Esophagus muscularis mucosa (tissue), 4 donors: ENCODE results near the gene RABL2B.
"Not testable (repeated sequence)": the region's sequence is repeated elsewhere in the genome, so short reads cannot be mapped to it uniquely, and the experiment has no call there.

Experiments used
- EP300 ChIP-seq: sonication (generic); formaldehyde crosslinking; IDR thresholded peaks from one replicate; pipeline ENCODE4 v1.6.1; 2017; ENCODE audit warnings: antibody characterized with exemption
- POLR2A ChIP-seq: fragments of 450-650 bp; IDR thresholded peaks from one replicate; pipeline ENCODE4 v1.6.1; 2017; ENCODE audit warnings: antibody characterized with exemption, moderate library complexity, mild to moderate bottlenecking, low read depth
- POLR2AphosphoS5 ChIP-seq, 2 donors: sonication (generic); formaldehyde crosslinking; IDR thresholded peaks; one replicate each; pipeline ENCODE4 v1.6.1; 2017; ENCODE audit warnings: antibody characterized with exemption in 2 of 2
- TF ChIP-seq, protein P1 (sequence below), 3 experiments: fragments of 200-600 bp in 2 of 3; fragments of 450-650 bp in 1 of 3; sonication (generic) in 2 of 3; IDR thresholded peaks; one replicate each; pipeline ENCODE4 v1.5.1; 2017 to 2019; ENCODE audit warnings: antibody characterized with exemption in 3 of 3, mild to moderate bottlenecking in 2 of 3, moderate library complexity in 1 of 3

- TF ChIP-seq, protein P1, sequence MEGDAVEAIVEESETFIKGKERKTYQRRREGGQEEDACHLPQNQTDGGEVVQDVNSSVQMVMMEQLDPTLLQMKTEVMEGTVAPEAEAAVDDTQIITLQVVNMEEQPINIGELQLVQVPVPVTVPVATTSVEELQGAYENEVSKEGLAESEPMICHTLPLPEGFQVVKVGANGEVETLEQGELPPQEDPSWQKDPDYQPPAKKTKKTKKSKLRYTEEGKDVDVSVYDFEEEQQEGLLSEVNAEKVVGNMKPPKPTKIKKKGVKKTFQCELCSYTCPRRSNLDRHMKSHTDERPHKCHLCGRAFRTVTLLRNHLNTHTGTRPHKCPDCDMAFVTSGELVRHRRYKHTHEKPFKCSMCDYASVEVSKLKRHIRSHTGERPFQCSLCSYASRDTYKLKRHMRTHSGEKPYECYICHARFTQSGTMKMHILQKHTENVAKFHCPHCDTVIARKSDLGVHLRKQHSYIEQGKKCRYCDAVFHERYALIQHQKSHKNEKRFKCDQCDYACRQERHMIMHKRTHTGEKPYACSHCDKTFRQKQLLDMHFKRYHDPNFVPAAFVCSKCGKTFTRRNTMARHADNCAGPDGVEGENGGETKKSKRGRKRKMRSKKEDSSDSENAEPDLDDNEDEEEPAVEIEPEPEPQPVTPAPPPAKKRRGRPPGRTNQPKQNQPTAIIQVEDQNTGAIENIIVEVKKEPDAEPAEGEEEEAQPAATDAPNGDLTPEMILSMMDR (IDR thresholded peaks at IDR 0.05): not testable (repeated sequence)
- not testable (repeated sequence) for TF ChIP-seq EP300; POLR2A; POLR2AphosphoS5 (IDR thresholded peaks at IDR 0.05)
Observed at GRCh38 chr22:50764288-50764687, 19.1 kb downstream of the RABL2B start.
